ENCODE measurements around the gene FLNC. TPM values are rescaled to one million over a fixed set of nuclear protein-coding genes. Genes with fewer than 3 reads are reported as not detected.

The FLNC gene
- total and polyA plus RNA-seq, 2 experiments from 2014 or later = 46.6 to 60.7 TPM

GRCh38 chr7:128865996-128866877 is 36.0 kb downstream of the FLNC start:
- Histone ChIP-seq H3K4me3 (no peak overlapping the region), H3K4me1 (ENCODE audit: insufficient read depth) (peaks cover 23% of the 10 kb centered on the region)
- 97% methylated on average over 24 of the region's 27 CpGs for WGBS (ENCODE audit: low lambda C conversion rate, missing lambda C conversion rate)

GRCh38 chr7:128867241-128867640 is 37.0 kb downstream of the FLNC start:
- 86% methylated on average over 4 of the region's 4 CpGs for WGBS (ENCODE audit: low lambda C conversion rate, missing lambda C conversion rate)
- peaks cover 52% of the 10 kb centered on the region for H4K20me1 ChIP-seq (ENCODE audit: insufficient read depth, poor library complexity, severe bottlenecking)
- no peaks in the 10 kb centered on the region for H3K36me3 ChIP-seq (replicated peaks; ENCODE audit: insufficient read depth, low read depth)
- peaks cover 7% of the 10 kb centered on the region for H3K27me3 ChIP-seq
- peaks cover 29% of the 10 kb centered on the region for H3K79me2 ChIP-seq
- DNase-seq (ENCODE audit: low spot score) = no peak
- no peaks in the 10 kb centered on the region for H3K9me2 ChIP-seq (replicated peaks; ENCODE audit: insufficient read depth)
- H3K27ac ChIP-seq = no peak overlapping the region
- H3K4me1 ChIP-seq (ENCODE audit: insufficient read depth) = peaks cover 23% of the 10 kb centered on the region
- no peaks in the 10 kb centered on the region for H3K9me3 ChIP-seq (ENCODE audit: low read depth)
- H2AFZ ChIP-seq = no peak overlapping the region
- H3K4me3 ChIP-seq = no peak overlapping the region
- H3K4me2 ChIP-seq = no peak overlapping the region
- TF ChIP-seq CTCF (IDR thresholded peaks at IDR 0.05; ENCODE audit: poor library complexity) (no peak), EZH2phosphoT487 (IDR thresholded peaks at IDR 0.05; ENCODE audit: low read depth, severe bottlenecking, unreplicated experiment) (no peak), EZH2 (IDR thresholded peaks at IDR 0.05; ENCODE audit: borderline replicate concordance) (no peak)

More at GRCh38 chr7:128865996-128866877, 36.0 kb downstream of the FLNC start:
- H2AFZ ChIP-seq = no peak overlapping the region
- peaks cover 52% of the 10 kb centered on the region for H4K20me1 ChIP-seq (ENCODE audit: insufficient read depth, poor library complexity, severe bottlenecking)
- TF ChIP-seq EZH2 (IDR thresholded peaks at IDR 0.05; ENCODE audit: borderline replicate concordance) (no peak), EZH2phosphoT487 (IDR thresholded peaks at IDR 0.05; ENCODE audit: low read depth, severe bottlenecking, unreplicated experiment) (no peak), CTCF (IDR thresholded peaks at IDR 0.05; ENCODE audit: poor library complexity) (no peak)
- DNase-seq (ENCODE audit: low spot score) = no peak
- H3K27me3 ChIP-seq = peaks cover 7% of the 10 kb centered on the region
- H3K79me2 ChIP-seq = peaks cover 29% of the 10 kb centered on the region
- no peak overlapping the region for H3K4me2 ChIP-seq
- H3K9me3 ChIP-seq (ENCODE audit: low read depth) = no peaks in the 10 kb centered on the region
- no peaks in the 10 kb centered on the region for H3K9me2 ChIP-seq (replicated peaks; ENCODE audit: insufficient read depth)
- no peak overlapping the region for H3K27ac ChIP-seq
- no peaks in the 10 kb centered on the region for H3K36me3 ChIP-seq (replicated peaks; ENCODE audit: insufficient read depth, low read depth)

GRCh38 chr7:128867842-128868623 is 37.8 kb downstream of the FLNC start:
- Histone ChIP-seq H3K4me2 (peak overlapping the region; percentile 100), H3K79me2 (peaks cover 29% of the 10 kb centered on the region), H3K27me3 (peaks cover 7% of the 10 kb centered on the region), H3K27ac (no peak overlapping the region), H3K4me3 (no peak overlapping the region), H3K36me3 (replicated peaks; ENCODE audit: insufficient read depth, low read depth) (no peaks in the 10 kb centered on the region), H3K9me2 (replicated peaks; ENCODE audit: insufficient read depth) (no peaks in the 10 kb centered on the region), H3K9me3 (ENCODE audit: low read depth) (no peaks in the 10 kb centered on the region), H2AFZ (no peak overlapping the region), H4K20me1 (ENCODE audit: insufficient read depth, poor library complexity, severe bottlenecking) (peaks cover 52% of the 10 kb centered on the region), H3K4me1 (ENCODE audit: insufficient read depth) (peaks cover 23% of the 10 kb centered on the region)
- WGBS (ENCODE audit: low lambda C conversion rate, missing lambda C conversion rate) = 69% methylated on average over 11 of the region's 11 CpGs
- no peak for DNase-seq (ENCODE audit: low spot score)
- TF ChIP-seq CTCF (IDR thresholded peaks at IDR 0.05; ENCODE audit: poor library complexity) = no peak
- no peak for TF ChIP-seq EZH2phosphoT487 (IDR thresholded peaks at IDR 0.05; ENCODE audit: low read depth, severe bottlenecking, unreplicated experiment)
- no peak for TF ChIP-seq EZH2 (IDR thresholded peaks at IDR 0.05; ENCODE audit: borderline replicate concordance)

All from hepatocyte (in vitro differentiated cells).